BE2C (cell line): ENCODE data around the gene PDE4A.

Experiments used
- DNase-seq: peaks from one replicate; pipeline ENCODE4 v3.0.0-alpha.2; 2020
- H3K27me3 ChIP-seq: fragments of 250-450 bp; sonication (Bioruptor Pico); 2 replicates; pipeline ENCODE4 v1.5.1; 2020; ENCODE audit warnings: mild to moderate bottlenecking
- H3K36me3 ChIP-seq: fragments of 250-450 bp; sonication (Bioruptor Pico); 2 replicates; pipeline ENCODE4 v1.5.1; 2020; ENCODE audit warnings: mild to moderate bottlenecking
- H3K4me1 ChIP-seq: fragments of 250-450 bp; sonication (Bioruptor Pico); 2 replicates; pipeline ENCODE4 v1.5.1; 2020
- H3K4me3 ChIP-seq: 2 replicates; pipeline ENCODE4 v1.5.1; 2011; ENCODE audit warnings: low read depth, low read length
- H3K9me3 ChIP-seq: fragments of 250-450 bp; sonication (Bioruptor Pico); 2 replicates; pipeline ENCODE4 v1.5.1; 2020
- TF ChIP-seq, protein P1 (sequence below): IDR thresholded peaks from 2 replicates; pipeline ENCODE4 v1.5.1; 2012; ENCODE audit warnings: mild to moderate bottlenecking, low read depth, low read length

PDE4A gene

DNA sequence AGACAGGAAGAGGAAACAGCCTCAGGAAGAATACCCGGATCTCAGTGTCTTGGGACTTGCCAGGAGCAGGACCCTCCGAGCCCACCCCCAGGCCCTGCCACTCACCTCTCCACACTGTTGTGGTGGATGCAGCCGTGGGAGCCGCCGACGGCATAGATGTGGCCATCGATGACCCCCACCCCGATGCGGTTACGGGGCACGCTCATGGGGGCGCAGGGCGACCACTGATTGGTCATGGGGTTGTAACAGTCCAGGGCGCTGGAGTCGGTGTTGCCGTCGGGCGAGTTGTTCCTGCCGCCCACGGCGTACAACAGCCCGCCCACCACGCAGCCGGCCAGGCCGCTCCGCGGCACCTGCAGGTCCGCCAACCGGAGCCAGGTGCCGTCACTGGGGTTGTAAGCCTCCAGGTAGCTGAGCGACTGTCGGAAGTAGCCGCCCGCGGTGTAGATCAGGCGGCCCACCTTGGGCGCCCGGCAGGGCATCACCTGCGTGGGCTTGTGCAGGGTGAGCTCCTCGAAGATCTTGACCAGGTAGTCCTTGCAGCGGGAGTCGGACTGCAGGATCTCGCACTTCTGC, 71.2 kb downstream of the PDE4A start:
- H3K36me3 ChIP-seq: peaks cover 70% of the 10 kb centered on the region
- H3K4me1 ChIP-seq: no peaks in the 10 kb centered on the region
- H3K9me3 ChIP-seq: no peaks in the 10 kb centered on the region
- no peaks in the 10 kb centered on the region for H3K27me3 ChIP-seq
- TF ChIP-seq, protein P1, sequence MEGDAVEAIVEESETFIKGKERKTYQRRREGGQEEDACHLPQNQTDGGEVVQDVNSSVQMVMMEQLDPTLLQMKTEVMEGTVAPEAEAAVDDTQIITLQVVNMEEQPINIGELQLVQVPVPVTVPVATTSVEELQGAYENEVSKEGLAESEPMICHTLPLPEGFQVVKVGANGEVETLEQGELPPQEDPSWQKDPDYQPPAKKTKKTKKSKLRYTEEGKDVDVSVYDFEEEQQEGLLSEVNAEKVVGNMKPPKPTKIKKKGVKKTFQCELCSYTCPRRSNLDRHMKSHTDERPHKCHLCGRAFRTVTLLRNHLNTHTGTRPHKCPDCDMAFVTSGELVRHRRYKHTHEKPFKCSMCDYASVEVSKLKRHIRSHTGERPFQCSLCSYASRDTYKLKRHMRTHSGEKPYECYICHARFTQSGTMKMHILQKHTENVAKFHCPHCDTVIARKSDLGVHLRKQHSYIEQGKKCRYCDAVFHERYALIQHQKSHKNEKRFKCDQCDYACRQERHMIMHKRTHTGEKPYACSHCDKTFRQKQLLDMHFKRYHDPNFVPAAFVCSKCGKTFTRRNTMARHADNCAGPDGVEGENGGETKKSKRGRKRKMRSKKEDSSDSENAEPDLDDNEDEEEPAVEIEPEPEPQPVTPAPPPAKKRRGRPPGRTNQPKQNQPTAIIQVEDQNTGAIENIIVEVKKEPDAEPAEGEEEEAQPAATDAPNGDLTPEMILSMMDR: no peak
- no peak for DNase-seq
- H3K4me3 ChIP-seq: no peak overlapping the region

DNA sequence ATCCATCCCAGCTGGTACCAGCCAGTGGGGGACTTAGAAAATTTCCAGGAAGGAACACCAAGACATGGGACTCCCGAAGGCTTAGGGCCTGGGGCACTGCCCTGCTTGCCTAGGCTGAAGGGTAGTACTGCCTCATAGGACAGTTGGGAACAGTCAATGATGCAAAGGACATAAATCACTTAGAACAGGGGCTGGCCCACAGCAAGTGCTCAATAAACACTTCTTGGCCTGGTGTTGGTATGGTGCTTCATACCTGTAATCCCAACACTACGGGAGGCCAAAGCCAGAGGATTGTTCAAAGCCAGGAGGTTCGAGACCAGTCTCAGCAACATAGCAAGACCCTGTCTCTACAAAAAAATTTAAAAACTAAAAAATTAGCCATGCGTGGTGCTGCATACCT, 77.0 kb downstream of the PDE4A start:
- Histone ChIP-seq H3K27me3 (no peaks in the 10 kb centered on the region), H3K9me3 (no peaks in the 10 kb centered on the region), H3K4me1 (no peaks in the 10 kb centered on the region), H3K4me3 (no peak overlapping the region), H3K36me3 (peaks cover 58% of the 10 kb centered on the region)
- TF ChIP-seq, protein P1: no peak
- DNase-seq: no peak

DNA sequence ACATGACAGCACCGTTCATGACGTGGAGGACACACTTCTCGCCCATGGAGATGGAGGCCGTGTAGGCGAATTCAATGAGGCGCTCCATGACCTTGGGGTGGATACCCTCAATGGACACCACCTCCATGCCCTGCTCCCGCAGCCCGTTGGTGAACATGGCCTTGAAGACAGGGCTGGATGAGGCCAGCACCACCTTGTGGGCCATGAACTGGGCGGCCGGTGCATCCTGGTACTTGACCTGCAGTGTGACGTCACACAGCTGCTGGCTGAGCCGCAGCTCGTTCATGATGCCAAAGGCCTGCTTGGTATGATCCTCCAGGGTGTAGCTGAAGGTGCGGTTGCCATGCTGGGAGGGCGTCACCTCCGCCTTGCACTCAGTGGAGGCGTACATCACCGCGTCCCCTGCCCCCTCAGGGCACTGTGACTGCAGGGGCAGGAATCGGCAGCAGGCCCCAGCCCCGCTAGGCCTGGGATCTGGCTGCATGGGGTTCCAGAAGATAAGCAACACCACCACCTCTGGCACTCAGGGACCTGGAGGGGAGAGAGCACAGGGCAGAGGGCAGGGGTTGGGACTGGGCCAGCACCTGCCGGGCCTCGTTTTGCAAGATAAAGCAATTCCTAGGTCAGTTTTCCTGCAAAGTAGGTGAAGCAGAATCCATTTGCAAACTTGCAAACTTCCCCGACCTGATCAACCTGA, 79.4 kb downstream of the PDE4A start:
- Histone ChIP-seq H3K36me3 (peaks cover 53% of the 10 kb centered on the region), H3K9me3 (no peaks in the 10 kb centered on the region), H3K4me3 (no peak overlapping the region), H3K27me3 (no peaks in the 10 kb centered on the region), H3K4me1 (no peaks in the 10 kb centered on the region)
- TF ChIP-seq, protein P1: no peak
- DNase-seq: peak; percentile 34

GRCh38 chr19:10500247-10500592, 79.9 kb downstream of the PDE4A start:
- Histone ChIP-seq H3K4me3 (no peak overlapping the region), H3K4me1 (no peaks in the 10 kb centered on the region), H3K27me3 (no peaks in the 10 kb centered on the region), H3K36me3 (peaks cover 49% of the 10 kb centered on the region), H3K9me3 (no peaks in the 10 kb centered on the region)
- no peak for DNase-seq
- TF ChIP-seq, protein P1: no peak

GRCh38 chr19:10501971-10502523, 81.7 kb downstream of the PDE4A start:
- no peaks in the 10 kb centered on the region for H3K9me3 ChIP-seq
- peak overlapping the region; percentile 93 for H3K4me3 ChIP-seq
- DNase-seq: peak; percentile 74
- TF ChIP-seq, protein P1: no peak
- H3K36me3 ChIP-seq: peaks cover 31% of the 10 kb centered on the region
- no peaks in the 10 kb centered on the region for H3K4me1 ChIP-seq
- H3K27me3 ChIP-seq: no peaks in the 10 kb centered on the region

DNA sequence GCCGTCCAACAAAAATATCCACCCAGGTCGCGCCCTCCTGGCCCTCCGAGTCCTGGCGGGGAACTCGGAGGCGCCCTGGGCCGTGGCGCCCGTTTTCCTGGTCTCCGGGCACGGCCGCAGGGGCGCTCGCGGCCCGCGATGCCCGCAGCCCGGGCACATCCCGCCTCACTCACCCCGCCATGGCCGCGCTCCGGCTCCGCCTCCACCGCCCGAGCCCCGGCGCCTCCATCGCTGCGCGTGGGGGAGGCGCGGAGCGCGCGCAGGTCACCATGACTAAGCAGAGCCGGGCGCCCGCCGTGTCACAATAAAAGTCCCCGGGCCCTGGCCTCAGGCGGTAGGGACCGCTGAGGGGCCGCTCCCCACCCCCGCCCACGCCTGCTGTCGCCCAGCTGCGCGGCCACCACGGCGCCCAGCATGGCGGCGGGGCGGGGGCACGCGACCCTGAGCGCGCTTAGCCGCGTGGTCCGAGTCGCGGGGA, 82.2 kb downstream of the PDE4A start:
- no peaks in the 10 kb centered on the region for H3K4me1 ChIP-seq
- peak overlapping the region; percentile 93 for H3K4me3 ChIP-seq
- TF ChIP-seq, protein P1: no peak
- peaks cover 26% of the 10 kb centered on the region for H3K36me3 ChIP-seq
- no peaks in the 10 kb centered on the region for H3K27me3 ChIP-seq
- H3K9me3 ChIP-seq: no peaks in the 10 kb centered on the region
- peak; percentile 98 for DNase-seq
